Amniotic stem cell (primary cell): ENCODE measurements around the gene TMEM181.
"Not testable (repeated sequence)": the region's sequence is repeated elsewhere in the genome, so short reads cannot be mapped to it uniquely, and the experiment has no call there.

ENCODE experiments used
- DNase-seq: peaks from one replicate; lab custom pipeline; 2025; lab: John Stamatoyannopoulos, UW

Gene TMEM181

DNA sequence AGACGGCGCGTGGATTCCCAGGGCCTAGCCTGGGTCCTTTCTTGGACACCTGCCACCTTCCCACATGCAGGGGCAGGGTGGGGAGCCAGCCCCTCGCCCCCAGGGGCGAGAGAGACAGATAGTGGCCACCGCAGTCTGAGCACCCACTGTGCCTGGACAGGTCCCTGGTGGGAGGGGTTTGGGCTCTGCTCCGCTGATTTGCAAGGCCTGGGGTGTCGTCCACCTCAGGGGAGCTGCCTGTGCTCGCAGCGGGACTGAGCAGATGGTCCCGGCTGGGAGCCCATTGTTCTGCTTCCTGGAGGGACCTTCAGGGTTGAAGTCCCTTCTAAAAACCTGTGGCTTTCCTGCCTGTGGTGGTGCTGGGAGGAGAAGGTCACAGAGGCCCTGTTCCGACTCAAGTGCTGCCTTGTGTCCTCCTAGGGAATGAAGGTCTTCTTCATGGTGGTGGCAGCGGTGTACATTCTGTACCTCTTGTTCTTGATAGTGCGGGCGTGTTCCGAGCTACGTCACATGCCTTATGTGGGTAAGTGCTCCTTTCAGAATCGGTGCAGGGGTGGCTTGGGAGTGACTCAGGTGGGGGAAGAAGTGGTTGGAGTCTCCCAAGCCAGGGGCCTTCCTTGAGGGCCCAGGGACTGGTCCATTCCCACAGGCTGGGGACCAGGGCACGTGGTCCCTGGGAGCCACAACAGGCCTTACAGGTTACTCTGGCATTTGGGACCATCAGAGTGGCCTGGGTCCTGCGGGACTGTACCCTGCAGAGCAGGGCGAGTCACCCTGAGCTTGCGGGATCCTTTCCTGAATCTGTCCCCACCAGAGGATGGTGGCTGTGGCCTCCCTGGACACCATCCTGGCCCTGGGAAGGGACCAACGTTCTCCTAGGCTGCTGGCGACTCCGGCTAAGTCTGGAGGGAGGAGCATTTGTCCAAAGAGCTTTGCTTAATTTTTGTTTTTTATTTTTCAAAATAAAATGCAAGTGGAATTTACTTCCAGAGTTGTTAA, 65.1 kb downstream of the TMEM181 start:
- DNase-seq = no peak

DNA sequence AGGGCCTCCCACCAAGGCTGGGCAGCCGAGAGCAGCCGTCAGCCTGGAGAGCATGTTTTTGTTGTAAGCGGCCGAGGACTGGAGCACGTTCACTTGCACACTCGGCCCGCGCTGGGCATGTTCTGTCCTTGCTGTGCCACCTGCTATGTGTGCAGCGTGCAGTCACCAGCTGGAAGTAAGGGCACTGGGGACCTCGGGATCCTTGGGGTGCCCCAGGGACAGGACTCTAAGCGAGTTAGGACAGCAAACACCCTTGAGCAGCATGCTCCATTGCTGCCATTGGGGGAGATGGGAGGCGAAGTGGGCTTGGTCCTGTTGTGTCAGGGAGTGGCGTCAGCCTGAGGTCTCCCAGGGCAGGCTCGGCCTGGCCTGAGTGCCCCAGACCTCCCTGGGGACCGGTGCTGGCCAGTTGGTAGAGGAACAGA, 66.0 kb downstream of the TMEM181 start:
- no peak for DNase-seq

DNA sequence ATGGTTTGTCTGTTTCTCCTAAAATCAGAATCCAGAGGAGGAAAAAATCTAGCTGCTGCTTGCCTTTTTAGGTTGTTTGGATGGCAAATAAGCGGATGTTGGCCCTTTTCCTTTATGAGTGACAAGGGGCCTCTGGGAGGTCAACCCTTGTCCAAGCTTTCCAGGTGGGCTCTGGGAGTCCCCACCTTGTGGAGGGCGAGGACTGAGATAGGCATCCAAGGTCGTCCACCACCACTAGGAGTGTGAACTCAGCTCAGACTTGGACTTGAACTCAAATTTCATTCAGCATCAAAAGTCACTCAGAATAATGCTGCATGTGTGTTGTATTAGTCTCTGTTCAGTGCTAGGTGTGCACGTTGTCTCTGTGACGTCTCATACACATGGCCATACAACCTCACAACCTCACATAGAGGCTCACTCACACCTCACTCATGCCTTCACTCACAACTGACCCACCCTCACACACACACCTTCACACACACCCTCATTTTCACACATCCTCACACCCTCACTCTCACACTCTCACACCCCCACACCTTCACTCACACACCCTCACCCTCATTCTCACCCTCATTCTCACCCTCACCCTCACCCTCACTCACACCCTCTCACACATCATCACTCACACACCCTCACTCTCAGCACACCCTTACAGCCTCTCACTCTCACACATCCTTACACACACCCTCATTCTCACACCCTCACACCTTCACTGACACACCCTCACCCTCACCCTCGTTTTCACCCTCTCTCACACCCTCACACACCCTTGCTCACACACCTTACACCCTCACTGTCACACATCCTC, 66.7 kb downstream of the TMEM181 start:
- DNase-seq = no peak

DNA sequence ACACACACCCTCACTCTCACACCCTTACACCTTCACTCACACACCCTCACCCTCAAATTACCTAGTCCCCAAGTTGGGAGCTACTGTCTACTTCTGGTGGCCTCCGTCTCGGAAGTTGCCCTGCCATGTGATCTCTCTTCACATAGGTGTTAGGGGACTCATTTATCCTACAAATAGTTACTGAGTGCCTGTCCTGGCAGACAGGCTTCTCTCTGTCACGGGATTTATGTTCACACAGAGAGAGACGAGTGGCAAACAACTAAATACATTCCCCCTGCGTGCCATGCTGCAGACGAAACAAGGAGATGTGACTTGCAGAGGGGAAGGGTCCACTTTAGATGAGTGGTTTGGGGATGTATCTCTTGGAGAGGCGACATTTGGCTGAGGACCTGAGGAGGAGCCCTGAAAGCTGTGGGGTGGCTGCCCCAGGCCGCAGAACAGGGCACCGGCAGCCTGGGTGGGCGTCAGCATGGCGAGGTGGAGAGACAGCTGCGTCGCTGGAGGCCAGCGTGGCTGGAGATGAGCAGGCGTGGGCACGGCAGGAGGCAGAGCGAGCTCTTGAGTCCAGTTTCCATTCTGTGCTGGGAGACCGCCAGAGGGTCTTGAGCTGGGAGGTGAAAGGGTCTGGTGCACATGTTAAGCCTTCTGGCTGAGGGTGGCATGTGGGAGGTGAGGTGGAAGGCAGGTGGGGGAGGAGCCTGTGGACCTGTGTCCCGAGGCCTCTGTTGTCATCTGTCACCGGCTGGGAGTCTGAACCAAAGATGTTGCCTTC, 67.5 kb downstream of the TMEM181 start:
- no peak for DNase-seq

GRCh38 chr6:158627940-158628211, 68.0 kb downstream of the TMEM181 start:
- no peak for DNase-seq

DNA sequence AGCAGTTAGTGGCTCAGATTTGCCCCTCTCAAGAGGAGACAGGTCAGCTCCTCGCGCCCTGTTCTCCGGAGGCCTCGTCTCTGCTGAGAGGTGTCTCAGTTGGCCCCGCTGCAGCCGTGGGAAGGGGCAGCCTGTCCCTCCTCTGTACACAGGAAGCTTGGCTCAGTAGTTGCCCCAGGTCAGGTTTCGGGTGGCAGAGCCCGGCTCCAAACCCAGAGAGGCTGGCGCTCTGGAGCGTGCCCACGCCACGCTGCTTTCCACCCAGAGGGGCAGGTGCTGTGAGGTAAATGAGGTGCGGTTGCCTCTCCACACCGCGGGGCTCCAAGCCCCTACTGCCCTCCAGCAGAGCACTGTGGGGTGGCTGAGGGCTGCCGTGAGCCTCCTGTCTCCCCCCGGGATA, 68.7 kb downstream of the TMEM181 start:
- no peak for DNase-seq

DNA sequence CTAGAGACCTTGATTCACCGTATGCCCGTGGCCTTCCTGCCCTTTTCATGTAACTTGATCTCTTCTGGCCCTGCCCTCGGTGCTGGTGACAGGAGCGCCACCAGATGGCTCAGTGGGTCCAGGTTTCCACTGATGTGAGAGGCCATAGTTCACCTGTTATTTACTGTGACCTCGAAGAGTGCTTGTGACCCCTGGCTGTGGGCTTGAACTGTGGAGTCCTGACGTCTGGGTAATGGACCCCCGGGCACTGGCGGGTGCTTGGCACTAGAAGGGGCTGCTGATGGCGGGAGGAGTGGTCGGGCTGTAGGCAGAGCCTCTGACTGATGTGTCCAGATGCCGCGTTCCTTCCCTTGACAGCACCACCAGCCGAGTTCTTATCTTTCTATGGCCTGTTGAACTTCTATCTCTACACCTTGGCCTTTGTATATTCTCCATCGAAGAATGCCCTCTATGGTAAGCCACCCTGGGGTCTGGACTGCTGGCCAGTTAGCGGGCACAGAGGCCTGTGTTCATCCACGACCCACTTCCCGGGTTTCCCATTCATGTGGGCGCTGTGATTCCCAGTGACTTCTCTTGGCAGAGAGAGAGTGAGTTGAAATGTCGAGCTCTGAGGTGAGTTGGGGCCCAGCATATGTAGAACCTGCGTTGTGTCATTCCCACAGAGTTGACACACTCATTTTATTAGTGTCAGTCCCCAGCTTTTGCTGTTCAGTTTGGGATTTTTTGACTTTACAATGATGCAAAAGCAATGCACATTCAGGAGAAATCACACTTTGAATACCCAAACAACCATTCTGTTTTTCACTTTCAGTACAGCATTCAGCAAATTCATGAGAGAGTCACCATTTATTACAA, 69.7 kb downstream of the TMEM181 start:
- DNase-seq = no peak

DNA sequence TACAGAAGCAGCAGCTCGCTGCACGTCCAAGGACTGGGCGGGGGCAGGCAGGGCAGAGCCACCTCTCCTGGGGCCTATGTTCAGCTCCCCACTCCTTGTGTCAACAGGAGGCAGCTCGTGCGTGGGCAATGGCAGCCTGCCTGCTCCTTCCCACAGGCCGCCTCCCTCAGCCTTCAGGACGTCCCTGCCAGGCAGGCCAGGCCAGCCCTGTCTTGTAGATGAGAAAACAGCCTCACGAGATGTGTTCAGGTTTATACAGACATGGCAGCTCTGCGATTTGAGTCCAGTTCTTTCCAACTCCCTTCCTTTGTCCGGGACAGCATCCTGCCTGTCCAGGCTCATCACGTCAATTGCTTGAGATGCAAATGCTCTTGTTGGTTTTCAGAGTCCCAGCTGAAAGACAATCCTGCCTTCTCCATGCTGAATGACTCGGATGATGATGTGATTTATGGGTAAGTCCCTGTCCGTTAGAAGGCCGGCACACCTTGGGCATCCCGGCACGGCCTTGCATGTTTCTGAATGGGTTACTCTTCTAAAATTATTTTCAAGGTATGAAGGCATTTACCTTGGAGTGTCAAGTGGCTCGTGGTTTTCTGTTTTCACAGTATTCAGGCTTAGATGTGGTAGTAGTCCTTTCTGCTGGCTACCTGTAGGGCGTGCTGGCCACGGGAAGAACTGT, 71.2 kb downstream of the TMEM181 start:
- DNase-seq = no peak

DNA sequence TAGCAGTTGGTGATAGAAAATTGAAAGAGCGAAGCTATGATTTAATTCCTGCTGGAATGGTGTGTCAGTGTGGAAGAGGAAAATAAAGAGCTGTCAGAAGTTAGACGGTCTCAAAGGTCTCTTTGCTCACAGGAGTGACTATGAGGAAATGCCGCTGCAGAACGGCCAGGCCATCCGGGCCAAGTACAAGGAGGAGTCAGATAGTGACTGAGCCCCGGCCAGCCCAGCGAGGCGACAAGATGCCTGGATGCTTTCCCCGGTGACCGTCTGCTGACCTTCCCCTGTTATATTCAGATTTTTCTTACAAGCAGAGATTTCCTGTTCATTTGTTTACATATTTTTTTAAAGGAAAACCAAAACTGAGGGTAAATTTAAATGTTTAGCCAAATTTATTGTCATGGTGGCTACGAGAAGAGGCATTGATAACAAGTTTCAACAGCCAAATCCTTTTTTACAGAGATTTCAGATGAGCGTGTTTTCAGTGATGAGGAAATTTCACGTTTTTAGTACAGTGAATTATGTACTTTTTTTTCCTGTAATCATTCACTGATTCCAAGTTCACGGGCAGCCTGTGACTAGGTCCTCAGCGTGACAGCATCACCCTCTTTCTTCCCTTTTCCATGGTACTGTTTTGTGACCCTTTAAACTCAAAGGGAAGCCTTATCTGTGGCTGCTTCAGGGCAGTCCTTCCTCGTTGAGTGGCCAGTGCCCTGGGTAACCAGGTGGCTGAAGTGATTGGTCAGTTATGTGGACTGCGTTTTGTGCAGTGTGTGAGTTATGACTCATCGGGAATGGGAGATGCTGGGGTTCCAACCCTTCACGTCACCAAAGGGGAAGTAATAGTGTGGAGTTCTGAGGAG, 72.0 kb downstream of the TMEM181 start:
- no peak for DNase-seq

- not testable (repeated sequence) for DNase-seq
These were observed 72.7 kb downstream of the TMEM181 start for GRCh38 chr6:158632538-158633119.

DNA sequence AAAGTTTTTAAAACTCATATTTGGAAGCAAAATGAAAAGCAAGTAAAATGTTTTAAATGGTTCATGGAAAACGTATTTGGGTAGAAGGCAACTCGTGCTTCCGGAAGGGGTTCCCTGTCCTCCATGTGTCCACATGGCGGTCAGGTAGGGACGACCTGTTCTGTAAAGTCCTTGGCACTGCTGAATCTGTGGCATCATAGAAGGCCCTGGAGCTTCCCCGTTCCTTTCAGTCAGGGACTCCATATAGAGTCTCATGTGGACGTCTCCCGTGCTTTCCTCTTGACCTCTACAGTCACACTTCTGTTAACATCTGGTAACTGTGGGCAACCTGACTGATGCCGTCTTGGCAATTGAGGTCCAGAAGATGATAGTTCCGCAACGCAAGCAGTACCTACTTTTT, 73.2 kb downstream of the TMEM181 start:
- DNase-seq = no peak

DNA sequence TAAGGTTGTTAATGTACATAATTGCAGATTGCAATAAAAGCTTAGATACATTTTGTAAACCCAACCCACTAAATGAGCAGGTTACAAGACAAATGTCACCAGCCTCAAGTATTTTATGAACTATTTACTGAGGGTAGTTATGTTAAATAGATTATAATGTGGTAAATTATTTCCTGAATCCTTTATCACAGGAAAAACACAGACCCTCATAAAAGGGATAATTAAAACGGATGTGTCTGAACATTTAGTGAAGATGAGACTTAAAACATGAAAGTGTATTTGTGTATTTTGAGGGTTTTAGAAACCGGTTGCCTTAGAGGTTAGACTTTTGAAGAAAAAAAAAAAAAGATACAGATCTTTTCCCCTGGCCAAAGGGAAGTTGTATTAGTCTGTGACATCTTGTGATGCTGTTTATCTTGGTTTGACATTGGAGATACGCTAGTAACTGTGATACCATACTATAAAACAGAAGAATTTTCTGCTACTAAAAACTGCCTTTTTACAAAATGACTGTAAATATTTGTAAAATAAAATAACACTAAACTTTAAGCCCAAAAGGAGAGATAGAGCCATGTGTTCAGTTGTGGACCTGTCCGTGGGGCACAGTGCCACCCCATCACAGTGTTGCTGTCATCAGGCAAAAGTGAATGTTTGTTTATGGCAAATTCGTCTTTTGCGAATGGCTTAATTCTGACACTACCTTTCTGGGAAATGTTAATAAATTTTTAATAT, 75.0 kb downstream of the TMEM181 start:
- DNase-seq = no peak

DNA sequence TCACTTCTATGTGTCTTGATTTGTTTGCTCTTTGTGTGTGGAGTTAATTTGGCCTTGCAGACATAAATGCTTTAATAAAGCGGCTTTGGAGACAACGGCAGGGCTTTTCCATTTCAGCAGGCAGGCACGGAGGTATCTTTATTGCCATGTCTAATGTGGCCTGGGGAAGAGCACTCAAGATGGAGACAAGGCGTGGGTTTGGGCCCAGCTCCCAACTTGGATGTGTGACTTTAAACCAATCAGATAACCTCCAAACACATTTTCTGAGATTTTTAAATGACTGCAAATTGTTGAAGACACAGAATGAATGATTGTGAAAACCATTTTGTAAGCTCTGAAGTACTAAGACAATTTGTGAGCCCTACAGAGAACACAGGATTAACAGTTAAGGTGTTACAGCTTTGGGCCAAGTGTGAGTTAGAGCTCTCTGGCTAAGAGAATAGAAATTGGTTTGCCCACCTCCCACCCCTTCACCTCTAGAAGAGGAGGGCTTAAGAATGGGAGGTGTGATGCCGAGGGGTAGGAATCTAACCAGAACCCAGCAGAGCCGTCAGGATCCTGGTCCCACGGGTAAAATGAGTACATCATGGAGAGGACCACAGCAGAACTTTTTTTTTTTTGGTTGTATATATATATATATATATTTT, 75.7 kb downstream of the TMEM181 start:
- no peak for DNase-seq

- DNase-seq = no peak
These were observed 76.9 kb downstream of the TMEM181 start for GRCh38 chr6:158636778-158637177.

DNA sequence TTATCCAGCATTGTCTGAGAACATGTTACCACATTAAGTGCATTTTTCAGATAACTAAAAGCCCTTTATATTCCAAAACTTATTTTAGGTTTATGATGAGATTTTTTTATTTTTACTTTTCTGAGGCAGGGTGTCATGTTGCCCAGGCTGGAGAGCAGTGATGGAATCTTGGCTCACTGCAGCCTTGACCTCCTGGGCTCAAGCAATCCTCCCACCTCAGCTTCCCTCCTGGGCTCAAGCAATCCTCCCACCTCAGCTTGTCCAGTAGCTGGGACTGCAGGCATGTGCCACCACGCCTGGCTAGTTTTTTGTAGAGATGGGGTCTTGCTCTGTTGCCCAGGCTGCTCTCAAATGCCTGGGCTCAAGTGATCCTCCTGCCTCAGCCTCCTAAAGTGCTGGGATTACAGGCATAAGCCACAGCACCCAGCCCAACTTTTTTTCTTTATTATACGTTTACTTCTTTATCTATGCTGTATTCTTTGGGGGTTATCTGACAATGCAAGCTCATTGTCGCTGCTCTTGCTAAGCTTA, 78.5 kb downstream of the TMEM181 start:
- DNase-seq = no peak

DNA sequence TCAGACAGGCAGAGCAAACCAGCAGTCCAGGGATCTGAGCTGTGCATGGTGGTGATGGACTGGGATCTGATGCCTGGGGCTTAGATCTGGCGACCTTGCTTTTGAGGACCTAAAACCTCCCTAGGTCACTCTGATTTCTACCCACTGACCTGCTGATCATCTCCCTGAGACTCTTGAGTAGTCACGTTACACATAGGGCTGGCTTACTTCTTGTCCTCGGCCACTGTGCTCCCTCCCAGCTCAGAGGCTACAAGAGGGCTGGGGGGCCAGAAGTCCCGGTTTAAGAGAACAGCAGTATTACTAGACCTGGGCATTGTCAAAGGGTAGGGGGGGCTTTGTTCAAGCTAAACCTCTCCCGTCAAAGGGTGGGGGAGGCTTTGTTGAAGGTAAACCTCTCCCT, 79.2 kb downstream of the TMEM181 start:
- no peak for DNase-seq

DNA sequence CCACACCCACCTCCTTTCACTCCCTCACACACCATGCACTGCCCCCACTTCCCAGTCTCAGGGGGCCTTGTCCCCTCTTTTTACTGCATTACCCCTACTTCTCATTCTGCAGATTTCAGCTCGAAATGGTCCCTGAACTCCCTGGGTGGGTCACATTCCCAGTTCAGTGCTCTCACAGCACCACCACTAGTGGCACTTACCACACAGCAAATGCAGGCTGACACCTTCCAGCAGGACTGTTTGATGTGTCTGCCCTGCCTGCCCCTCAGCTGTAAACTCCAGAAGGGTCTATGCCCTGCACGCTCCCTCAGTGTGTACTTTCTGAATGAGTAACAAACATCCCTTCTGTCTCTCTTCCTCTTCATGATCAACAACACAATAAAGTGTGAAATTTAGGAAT, 80.6 kb downstream of the TMEM181 start:
- no peak for DNase-seq

DNA sequence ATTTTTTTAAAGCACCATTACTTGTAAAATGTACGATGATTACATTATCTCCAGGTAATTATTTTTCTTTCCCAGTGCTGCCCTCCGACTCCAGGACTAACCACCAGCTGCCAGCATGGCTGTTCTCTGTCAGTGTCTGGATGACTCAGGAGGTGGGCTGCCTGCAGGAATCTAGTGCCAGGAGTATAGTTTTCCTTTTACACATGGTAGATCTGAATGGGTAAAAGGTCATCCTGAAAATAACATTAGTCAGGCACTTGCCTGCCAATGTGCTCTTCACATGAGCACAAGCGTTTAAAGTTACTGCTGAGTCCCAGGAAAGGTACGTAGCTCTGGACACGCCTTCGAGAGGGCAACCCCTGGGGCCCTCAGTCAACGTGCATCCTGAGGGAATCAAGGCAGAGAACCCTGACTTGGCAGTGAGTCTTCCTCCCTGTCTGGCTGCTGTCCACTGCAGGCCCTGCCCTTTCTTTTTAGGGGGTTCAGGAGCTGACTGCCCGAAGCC, 82.3 kb downstream of the TMEM181 start:
- DNase-seq = peak; percentile 49
